VCaP (cell line): ENCODE results near the gene ADAM19.

ENCODE experiments used
- H3K27ac ChIP-seq: fragments of 450-650 bp; 2 replicates; pipeline ENCODE4 v1.5.1; 2017
- CTCF ChIP-seq: fragments of 450-650 bp; conservative IDR thresholded peaks from 2 replicates; pipeline ENCODE4 v1.5.1; 2017; ENCODE audit warnings: mild to moderate bottlenecking, moderate library complexity

ADAM19 gene

GRCh38 chr5:157594675-157595459 lies 19.3 kb upstream of the ADAM19 start:
- no peak for TF ChIP-seq CTCF
- H3K27ac ChIP-seq, result no peak overlapping the region

- H3K27ac ChIP-seq, result no peak overlapping the region
- TF ChIP-seq CTCF, result no peak
Observed at GRCh38 chr5:157594257-157594656, 18.7 kb upstream of the ADAM19 start.

- no peak for TF ChIP-seq CTCF
- no peak overlapping the region for H3K27ac ChIP-seq
Observed at GRCh38 chr5:157593052-157593757, 17.6 kb upstream of the ADAM19 start.

- no peak overlapping the region for H3K27ac ChIP-seq
- TF ChIP-seq CTCF, result no peak
Observed at GRCh38 chr5:157592594-157592993, 17.0 kb upstream of the ADAM19 start.

GRCh38 chr5:157590478-157590877 lies 14.9 kb upstream of the ADAM19 start:
- TF ChIP-seq CTCF, result no peak
- no peak overlapping the region for H3K27ac ChIP-seq

GRCh38 chr5:157584628-157585027 lies 9.1 kb upstream of the ADAM19 start:
- no peak for TF ChIP-seq CTCF

GRCh38 chr5:157582731-157583620 lies 7.4 kb upstream of the ADAM19 start:
- H3K27ac ChIP-seq, result no peak overlapping the region
- TF ChIP-seq CTCF, result no peak

More at GRCh38 chr5:157584628-157585027, 9.1 kb upstream of the ADAM19 start:
- no peak overlapping the region for H3K27ac ChIP-seq
